Mononuclear cell (primary cell): ENCODE results near the gene CLEC18A. TPM values are rescaled to one million over a fixed set of nuclear protein-coding genes. Genes with fewer than 3 reads are reported as not detected.

Experiments used
- H3K27me3 ChIP-seq: 2 replicates; pipeline ENCODE4 v1.6.0; 2011; ENCODE audit warnings: low read length, control low read depth; ENCODE audit not compliant: insufficient read depth
- H3K4me1 ChIP-seq: 2 replicates; pipeline ENCODE4 v1.5.1; 2011; ENCODE audit warnings: mild to moderate bottlenecking, low read length, control low read depth; ENCODE audit not compliant: insufficient read depth
- H3K4me3 ChIP-seq: 2 replicates; pipeline ENCODE4 v1.5.1; 2011; ENCODE audit warnings: mild to moderate bottlenecking, low read length, moderate library complexity
- H3K9me3 ChIP-seq: 2 replicates; pipeline ENCODE4 v1.5.1; 2011; ENCODE audit warnings: low read depth, mild to moderate bottlenecking, control low read depth, low read length
- total RNA-seq: library from RNA; depleted of rRNA; stranded (reverse); fragments of >200 nt; gene quantifications from one replicate; pipeline ENCODE4 v1.2.3, GENCODE V29; 2012

Gene CLEC18A
- total RNA-seq, 1 donor, result 1.4 TPM

DNA sequence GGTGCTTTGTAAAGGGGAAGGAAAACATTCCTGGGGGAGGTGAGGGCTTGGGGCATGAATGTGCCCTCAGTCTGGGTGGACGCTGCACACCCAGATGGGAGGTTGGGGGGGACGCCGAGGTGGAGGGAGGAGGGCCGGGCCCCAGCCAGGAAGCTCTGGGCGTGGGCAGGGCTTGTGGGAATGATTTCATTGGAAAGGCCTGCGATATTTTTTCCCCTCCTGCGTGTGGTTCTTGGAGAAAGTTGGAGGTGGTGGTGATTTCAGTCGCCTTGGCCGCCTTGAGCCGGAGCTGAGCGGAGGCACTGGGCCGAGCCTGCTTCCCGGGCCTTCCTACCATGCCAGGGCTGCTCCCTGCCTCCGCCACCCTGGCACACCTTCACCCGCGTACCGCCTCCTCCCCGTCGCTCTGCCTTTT lies 26.4 kb upstream of the CLEC18A start:
- no peaks in the 10 kb centered on the region for H3K27me3 ChIP-seq
- H3K4me3 ChIP-seq, result no peak overlapping the region
- no peaks in the 10 kb centered on the region for H3K9me3 ChIP-seq
- no peaks in the 10 kb centered on the region for H3K4me1 ChIP-seq

DNA sequence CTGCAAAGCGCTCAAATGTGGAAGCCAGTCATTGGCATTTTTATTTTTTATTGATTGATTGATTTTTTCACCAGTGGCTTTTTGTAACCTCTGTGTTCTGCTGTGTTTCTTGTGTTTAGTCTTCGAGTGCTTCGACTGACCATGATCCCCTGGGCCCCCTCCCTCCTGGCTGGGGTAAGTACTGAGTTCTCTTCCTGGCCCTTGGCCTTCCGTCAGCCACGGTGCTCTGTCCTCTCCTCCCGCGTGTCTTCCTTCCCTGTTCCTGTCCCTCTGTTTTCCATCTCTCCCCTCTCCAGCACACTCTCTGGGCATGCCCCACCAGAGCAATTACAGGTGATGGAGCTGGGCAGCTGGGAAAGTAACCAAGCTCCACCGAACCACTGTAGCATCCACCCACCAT lies 25.8 kb upstream of the CLEC18A start:
- H3K27me3 ChIP-seq, result no peaks in the 10 kb centered on the region
- H3K4me1 ChIP-seq, result no peaks in the 10 kb centered on the region
- no peak overlapping the region for H3K4me3 ChIP-seq
- no peaks in the 10 kb centered on the region for H3K9me3 ChIP-seq

DNA sequence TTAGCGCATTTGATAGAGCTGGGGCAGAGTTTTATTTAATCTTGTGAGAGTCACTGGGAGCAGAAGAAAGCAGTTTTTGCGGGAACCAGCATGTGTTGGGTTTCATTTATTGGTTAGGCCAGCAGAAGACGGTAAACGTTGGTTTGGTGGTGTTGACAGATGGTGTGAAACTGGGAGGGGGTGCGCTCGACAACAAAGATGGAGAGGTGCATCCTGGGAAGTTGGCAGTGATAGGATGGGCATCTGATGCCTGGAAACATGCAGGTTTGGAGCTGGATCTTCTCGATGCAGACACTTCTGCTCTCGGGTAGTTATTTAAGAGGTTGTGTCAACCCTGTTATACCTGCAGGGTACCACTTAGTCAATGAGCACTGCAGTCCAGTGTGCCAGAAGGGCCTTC lies 24.9 kb upstream of the CLEC18A start:
- no peaks in the 10 kb centered on the region for H3K9me3 ChIP-seq
- no peaks in the 10 kb centered on the region for H3K27me3 ChIP-seq
- H3K4me3 ChIP-seq, result no peak overlapping the region
- H3K4me1 ChIP-seq, result no peaks in the 10 kb centered on the region

DNA sequence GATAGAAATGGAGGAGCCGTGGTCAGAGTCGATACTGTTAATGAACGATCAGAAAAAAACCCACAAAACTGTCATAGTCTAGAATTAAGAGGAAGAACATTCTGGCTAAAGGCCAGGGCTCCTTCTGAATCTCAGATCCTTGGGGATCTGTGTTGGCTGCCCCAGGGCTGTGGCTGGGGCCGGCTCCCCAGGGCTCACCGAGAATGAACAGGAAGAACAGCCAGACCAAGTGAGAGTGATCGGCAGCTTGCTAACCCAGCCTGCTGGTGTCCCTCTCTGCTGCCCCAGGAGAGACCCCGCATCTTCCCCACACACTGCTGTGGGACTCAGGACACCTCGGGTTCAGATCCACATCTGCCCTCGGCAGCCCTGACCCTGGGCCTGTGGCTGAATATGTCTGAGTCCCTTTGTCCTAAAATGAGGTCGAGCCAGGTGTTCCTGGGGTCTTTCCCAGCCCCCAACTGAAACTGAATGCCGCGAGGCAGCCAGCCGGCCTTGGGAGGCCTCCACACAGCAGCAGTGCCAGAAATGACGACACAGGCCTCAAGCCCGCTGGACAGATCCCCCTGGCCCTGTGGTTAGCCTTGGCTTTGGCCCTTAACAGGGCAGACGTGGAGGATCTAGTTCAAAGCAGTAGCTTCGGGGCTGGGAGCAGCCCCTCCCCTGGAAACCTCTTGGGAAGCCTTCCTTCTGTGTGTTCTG lies 23.9 kb upstream of the CLEC18A start:
- Histone ChIP-seq H3K9me3 (no peaks in the 10 kb centered on the region), H3K4me1 (no peaks in the 10 kb centered on the region), H3K27me3 (no peaks in the 10 kb centered on the region), H3K4me3 (no peak overlapping the region)

DNA sequence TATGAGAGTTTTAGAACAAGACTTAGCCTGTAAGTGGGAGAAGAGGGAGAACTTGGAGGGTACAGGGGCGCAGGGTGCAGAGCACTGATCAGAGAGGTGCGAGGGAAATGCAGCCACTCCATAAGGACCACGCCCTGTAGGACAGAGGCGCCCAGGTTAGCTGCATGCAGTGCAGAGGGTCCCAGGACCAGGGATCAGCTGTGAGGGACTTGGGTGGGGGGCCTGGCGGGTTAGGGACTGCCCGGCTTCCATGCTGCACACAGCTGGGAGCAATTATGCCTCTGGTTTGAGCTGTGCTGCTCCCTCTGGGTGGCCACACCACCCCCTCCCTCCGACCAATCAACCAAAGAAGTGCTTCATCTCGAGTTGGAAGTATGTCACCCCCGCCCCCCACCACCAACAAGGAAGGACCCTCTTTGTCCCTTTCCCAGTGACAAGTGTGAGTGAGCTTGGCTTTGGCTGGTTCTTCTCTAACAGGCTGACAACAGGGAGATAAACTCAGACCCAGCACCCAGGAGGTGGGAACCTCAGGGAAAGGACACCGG lies 22.2 kb upstream of the CLEC18A start:
- H3K4me1 ChIP-seq, result no peaks in the 10 kb centered on the region
- H3K9me3 ChIP-seq, result no peaks in the 10 kb centered on the region
- H3K4me3 ChIP-seq, result no peak overlapping the region
- no peaks in the 10 kb centered on the region for H3K27me3 ChIP-seq

DNA sequence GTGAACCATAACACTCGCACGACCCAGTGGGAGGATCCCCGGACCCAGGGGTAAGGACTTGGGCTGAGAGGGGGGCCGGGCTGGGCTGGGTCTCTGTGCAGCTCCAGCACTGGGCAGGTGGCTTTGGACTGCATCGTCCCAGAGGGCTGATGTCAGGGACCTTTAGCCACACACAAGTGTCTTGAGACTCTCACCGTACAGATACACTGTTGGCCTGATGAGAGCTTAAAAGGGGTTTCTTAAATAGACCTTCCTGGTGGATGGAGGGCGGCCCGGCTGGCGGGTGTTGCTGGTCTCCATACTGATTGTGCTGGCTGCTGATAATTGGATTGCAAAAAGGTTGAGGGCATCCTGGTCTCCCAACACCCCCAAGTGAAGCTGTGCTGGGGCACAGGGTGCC lies 21.7 kb upstream of the CLEC18A start:
- H3K27me3 ChIP-seq, result no peaks in the 10 kb centered on the region
- H3K4me3 ChIP-seq, result no peak overlapping the region
- H3K4me1 ChIP-seq, result no peaks in the 10 kb centered on the region
- no peaks in the 10 kb centered on the region for H3K9me3 ChIP-seq

DNA sequence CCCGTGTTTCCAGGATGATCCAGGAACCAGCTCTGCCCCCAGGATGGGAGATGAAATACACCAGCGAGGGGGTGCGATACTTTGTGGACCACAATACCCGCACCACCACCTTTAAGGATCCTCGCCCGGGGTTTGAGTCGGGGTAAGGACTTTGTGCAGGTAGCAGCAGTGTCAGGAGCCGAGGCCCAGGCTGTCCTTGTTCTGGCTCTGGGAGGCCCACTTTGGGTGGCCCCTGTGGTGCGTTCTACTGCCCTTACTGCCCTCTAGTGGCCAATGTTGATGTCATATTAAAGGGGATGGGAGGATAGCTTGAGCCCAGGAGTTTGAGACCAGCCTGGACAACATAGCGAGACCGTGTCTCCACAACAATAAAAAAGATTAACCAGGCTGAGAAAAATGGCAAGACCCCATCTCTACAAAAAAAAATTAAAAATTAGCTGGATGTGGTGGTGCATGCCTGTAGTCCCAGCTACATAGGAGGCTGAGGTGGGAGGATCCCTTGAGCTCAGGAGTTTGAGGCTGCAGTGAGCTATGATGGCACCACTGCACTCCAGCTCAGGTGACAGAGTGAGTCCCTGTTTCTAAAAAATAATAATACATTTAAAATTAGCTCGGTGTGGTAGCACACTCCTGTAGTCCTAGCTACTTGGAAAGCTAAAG lies 20.9 kb upstream of the CLEC18A start:
- Histone ChIP-seq H3K9me3 (no peaks in the 10 kb centered on the region), H3K4me3 (no peak overlapping the region), H3K4me1 (no peaks in the 10 kb centered on the region), H3K27me3 (no peaks in the 10 kb centered on the region)

DNA sequence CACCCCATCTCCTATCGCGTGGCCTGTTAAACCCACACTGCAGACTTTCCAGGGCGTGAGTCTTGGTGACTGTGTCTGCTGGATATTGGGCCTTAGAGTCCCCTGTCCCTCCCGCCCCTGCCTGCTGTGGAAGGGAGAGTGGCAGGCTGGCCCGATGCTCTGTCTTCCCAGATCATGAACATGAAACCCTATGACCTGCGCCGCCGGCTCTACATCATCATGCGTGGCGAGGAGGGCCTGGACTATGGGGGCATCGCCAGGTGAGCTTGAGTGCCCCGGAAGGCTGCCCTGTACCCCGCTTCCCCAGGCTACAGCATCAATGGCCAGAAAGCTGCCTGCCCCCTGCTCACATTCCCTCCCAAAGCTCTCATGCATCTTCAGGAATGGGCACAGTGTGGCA lies 19.5 kb upstream of the CLEC18A start:
- H3K27me3 ChIP-seq, result no peaks in the 10 kb centered on the region
- no peaks in the 10 kb centered on the region for H3K9me3 ChIP-seq
- H3K4me3 ChIP-seq, result no peak overlapping the region
- no peaks in the 10 kb centered on the region for H3K4me1 ChIP-seq

DNA sequence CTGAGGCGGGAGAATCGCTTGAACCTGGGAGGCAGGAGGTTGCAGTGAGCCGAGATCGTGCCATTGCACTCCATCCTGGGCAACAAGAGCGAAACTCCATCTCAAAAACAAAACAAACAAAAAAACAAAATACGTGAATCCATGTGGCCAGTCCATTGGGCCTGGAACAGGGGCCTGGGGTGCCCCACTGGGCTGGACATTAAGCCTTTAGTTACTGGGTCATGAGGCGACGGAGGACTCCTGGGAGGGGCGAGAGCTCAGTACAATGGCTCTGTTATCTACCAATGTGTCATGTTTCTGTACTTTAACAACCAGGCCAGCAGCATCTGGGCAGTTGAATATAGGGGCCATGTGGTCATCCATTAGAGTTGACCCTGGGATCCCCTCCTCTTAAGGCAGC lies 18.9 kb upstream of the CLEC18A start:
- Histone ChIP-seq H3K9me3 (no peaks in the 10 kb centered on the region), H3K27me3 (no peaks in the 10 kb centered on the region), H3K4me1 (no peaks in the 10 kb centered on the region), H3K4me3 (no peak overlapping the region)

DNA sequence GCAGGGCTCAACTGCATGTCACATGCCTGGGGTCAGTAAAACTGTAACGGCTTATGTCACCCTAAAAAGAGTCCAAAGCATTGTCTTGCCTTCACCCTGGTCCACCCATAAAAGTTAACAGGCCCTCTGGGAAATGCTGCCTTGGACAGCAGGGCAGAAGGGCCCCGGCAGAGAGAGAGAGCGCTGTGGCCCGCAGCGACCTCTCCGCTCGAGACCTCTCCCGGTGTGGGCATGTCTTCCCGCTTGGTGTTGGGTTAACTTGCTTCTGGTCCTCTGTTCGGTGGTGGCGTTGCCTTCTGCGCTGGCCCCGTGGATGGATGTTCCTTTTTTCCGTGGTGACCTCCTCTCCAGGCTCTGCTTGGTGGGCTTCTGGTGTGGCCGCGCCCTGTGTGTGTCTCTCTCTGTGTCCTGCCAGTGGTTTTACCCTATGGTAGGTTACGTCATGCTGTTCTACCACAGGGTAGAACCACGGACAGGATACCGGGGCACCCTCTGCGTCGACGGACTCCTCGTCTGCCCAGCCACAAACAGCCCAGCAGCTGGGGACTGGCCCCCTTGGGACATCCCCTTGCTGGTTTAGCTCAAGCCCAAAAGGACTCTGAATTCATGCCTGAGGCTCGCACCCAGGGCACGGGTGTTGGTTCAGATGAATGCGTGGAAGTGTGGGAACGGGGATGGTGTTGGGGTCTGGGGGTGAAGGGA lies 18.3 kb upstream of the CLEC18A start:
- Histone ChIP-seq H3K27me3 (no peaks in the 10 kb centered on the region), H3K4me3 (no peak overlapping the region), H3K4me1 (no peaks in the 10 kb centered on the region), H3K9me3 (no peaks in the 10 kb centered on the region)

DNA sequence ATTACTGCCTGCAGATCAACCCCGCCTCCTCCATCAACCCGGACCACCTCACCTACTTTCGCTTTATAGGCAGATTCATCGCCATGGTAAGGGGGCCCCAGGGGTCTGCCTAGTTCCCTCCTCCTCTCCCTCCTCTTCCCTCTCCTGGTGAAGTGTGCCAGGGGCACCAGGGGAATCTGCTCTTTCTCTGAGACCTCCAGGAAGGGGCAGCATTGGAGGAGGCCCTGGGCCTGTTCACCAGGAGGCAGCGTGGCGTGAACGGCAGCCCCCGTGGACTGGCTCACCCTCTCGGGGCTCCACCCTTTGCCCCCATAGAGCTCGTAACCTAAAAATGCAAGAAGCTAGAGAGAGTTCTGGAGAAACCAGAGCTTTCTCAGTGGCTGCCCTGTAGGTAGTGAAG lies 17.1 kb upstream of the CLEC18A start:
- Histone ChIP-seq H3K27me3 (no peaks in the 10 kb centered on the region), H3K4me1 (no peaks in the 10 kb centered on the region), H3K4me3 (no peak overlapping the region), H3K9me3 (no peaks in the 10 kb centered on the region)

DNA sequence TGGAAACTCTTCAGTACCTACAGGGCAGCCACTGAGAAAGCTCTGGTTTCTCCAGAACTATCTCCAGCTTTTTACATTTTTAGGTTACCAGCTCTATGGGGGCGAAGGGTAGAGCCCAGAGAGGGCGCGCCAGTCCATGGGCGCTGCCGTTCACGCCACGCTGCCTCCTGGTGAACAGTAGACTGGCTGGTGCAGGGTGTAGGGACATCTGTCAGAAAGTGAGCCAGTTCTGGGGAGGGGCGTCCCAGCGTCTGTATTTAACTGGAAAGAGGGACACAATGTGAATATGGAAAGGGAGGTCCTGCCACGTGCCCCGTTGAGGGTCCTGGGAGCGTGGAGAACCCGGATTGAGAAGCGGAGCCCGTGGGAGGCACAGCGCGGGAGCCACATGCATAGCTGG lies 16.4 kb upstream of the CLEC18A start:
- no peaks in the 10 kb centered on the region for H3K9me3 ChIP-seq
- H3K27me3 ChIP-seq, result no peaks in the 10 kb centered on the region
- H3K4me1 ChIP-seq, result no peaks in the 10 kb centered on the region
- H3K4me3 ChIP-seq, result no peak overlapping the region

DNA sequence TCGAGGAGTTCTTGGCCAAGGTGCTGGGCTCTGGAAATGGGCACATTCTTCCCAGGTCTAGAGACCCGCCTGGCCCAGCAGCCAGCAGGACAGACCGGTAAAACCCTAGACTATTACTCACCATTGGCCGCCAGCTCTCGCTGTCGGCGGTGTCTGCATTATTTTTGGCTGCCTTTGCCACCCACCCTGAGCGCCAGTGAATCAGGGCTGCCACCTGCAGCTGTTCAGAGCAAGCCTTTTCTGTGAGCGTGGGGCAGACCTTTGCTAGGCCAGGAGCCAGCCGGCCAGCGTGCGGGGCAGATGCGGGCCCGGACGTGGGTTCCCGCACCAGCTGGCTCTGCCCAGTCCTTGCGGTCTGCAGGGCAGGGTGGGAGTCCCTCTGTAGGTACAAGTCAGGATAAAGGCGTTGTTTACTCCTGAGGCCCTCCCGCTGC lies 15.8 kb upstream of the CLEC18A start:
- Histone ChIP-seq H3K9me3 (no peaks in the 10 kb centered on the region), H3K27me3 (no peaks in the 10 kb centered on the region), H3K4me1 (no peaks in the 10 kb centered on the region), H3K4me3 (no peak overlapping the region)

DNA sequence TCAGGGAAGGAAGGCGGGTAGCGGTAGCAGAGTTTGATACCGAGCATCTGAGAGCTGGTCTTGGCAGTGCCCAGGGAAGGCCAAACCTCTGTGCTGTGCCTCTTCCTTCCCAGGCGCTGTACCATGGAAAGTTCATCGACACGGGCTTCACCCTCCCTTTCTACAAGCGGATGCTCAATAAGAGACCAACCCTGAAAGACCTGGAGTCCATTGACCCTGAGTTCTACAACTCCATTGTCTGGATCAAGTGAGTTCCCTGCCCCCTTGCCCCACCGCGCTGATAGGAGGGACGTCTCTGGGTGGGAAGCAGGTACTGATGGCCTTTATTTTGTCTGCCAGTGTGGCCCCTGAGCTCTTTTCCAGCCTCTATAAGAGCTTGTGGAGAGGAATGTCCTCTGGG lies 15.4 kb upstream of the CLEC18A start:
- Histone ChIP-seq H3K4me1 (no peaks in the 10 kb centered on the region), H3K9me3 (no peaks in the 10 kb centered on the region), H3K4me3 (no peak overlapping the region), H3K27me3 (no peaks in the 10 kb centered on the region)

DNA sequence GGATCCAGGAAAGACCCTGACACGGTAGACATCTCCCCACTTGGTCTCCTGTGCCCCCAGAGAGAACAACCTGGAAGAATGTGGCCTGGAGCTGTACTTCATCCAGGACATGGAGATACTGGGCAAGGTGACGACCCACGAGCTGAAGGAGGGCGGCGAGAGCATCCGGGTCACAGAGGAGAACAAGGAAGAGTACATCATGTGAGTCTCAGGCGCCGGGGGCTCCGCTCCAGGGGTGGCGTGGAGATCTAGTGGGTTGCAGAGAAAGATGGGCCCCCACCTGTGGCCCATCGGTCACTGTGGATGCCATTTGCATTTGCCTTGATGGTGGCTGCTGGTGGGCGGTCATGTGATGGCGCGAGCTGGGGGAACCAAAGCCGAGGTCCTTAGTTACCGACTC lies 14.9 kb upstream of the CLEC18A start:
- Histone ChIP-seq H3K9me3 (no peaks in the 10 kb centered on the region), H3K27me3 (no peaks in the 10 kb centered on the region), H3K4me3 (no peak overlapping the region), H3K4me1 (no peaks in the 10 kb centered on the region)
